HG03378 (cell line): ENCODE data around the gene BSDC1.
"Not testable (repeated sequence)": the region's sequence is repeated elsewhere in the genome, so short reads cannot be mapped to it uniquely, and the experiment has no call there.

Experiments
- ATAC-seq: cut with Tn5 transposase; IDR thresholded peaks from one replicate; pipeline ENCODE4 v1.9.1; 2021; ENCODE audit warnings: mild to moderate bottlenecking, moderate library complexity; ENCODE audit not compliant: unreplicated experiment

The BSDC1 gene, protein sequence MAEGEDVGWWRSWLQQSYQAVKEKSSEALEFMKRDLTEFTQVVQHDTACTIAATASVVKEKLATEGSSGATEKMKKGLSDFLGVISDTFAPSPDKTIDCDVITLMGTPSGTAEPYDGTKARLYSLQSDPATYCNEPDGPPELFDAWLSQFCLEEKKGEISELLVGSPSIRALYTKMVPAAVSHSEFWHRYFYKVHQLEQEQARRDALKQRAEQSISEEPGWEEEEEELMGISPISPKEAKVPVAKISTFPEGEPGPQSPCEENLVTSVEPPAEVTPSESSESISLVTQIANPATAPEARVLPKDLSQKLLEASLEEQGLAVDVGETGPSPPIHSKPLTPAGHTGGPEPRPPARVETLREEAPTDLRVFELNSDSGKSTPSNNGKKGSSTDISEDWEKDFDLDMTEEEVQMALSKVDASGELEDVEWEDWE

DNA sequence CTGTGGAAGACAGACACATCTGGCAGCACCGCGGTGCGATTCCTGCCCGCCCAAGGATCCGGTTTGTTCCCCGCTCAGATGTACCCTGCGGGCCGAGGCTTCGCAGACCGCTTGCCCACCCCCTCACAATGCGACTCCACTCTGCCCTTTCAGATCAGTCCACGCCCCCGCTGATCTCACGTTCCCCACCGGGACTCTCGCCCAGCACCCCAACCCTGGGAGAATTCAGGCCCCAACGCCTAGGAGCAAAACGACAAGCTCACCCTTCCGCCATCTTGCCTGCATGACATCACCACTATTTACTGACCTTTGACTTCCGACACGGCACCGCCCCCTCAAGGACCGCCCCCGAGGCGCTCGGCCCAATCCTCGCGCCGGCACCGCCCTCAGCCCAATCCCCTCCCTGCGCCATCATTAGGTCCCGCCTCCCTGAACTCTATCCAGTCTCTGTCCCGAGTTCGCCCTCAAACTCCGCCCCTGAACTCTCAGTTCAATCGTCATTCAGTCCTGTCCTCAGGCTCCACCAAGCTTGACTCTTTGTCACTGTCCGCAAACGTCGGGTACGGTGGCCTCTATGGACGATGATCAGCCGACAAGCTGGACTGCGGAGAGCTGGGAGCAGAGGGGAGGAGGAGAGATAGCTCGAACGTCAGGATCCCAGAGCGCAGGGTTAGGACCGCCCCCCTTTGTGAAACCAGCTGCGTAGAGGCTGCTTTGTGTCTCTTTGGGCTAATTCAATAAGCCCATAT is at the start of gene BSDC1:
Gene BSDC1 (minus strand): TSS at position 301 of the 749 bp plus-strand sequence. CDS start 27 bp downstream, at position 274.
- peak; percentile 96 for ATAC-seq

DNA sequence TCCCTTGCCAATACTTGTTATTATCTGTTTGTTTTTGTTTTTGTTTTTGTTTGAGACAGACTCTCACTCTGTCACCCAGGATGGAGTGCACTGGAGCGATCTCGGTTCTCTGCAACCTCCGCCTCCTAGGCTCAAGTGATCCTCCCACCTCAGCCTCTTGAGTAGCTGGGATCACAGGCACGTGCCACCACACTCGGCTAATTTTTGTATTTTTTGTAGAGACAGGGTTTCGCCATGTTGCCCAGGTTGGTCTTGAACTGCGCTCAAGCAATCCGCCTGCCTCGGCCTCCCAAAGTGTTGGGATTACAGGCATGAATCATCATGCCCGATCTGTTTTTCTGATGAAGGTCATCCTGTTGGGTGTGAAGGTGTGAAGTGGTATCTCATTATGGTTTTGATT is 47.2 kb upstream of the BSDC1 start:
- ATAC-seq, result not testable (repeated sequence)

- not testable (repeated sequence) for ATAC-seq
These were observed 44.5 kb upstream of the BSDC1 start for GRCh38 chr1:32438777-32439176.

- no peak for ATAC-seq
These were observed 43.9 kb upstream of the BSDC1 start for GRCh38 chr1:32438136-32438535.

GRCh38 chr1:32431736-32432400 is 37.6 kb upstream of the BSDC1 start:
- ATAC-seq, result no peak

GRCh38 chr1:32427264-32427963 is 33.2 kb upstream of the BSDC1 start:
- no peak for ATAC-seq

DNA sequence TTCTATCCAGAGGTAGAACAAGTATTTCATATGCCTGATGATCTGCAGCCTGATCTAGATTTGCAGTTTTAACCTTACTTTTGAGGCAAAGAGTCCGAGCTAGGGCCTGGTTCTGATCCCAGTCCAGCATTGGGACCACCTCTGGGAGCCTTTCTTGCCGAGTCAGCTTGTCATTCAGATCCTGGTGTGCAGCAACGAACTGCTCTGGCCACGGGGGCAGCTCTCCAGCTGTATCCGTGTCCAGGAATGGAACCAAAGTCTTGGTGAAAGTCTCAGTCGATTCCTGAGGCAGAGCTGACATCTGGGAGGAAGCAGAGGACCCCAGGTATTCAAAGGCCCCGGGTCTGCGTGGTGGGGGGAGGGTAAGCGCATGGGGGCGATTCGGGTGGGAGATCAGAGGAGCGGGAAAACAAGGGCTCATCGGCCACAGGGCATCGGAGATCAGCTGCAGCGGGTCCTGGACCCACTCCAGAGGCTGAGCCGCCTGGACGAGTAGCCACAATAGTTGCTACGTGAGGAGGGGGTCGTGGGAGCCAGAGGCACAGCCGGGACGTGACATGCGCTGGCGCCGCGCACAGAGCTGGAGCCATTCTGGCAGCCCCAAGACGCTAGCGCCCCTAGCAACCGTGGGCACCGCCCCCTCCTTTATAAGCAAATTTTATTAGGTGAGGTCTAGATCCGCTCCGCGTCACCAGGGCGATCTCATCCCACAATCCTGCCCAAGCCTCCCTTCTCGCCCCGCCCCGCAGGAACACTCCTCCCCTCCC is 32.4 kb upstream of the BSDC1 start:
- ATAC-seq, result no peak

GRCh38 chr1:32421775-32422174 is 27.5 kb upstream of the BSDC1 start:
- no peak for ATAC-seq

- no peak for ATAC-seq
These were observed 20.1 kb upstream of the BSDC1 start for GRCh38 chr1:32414186-32414886.

DNA sequence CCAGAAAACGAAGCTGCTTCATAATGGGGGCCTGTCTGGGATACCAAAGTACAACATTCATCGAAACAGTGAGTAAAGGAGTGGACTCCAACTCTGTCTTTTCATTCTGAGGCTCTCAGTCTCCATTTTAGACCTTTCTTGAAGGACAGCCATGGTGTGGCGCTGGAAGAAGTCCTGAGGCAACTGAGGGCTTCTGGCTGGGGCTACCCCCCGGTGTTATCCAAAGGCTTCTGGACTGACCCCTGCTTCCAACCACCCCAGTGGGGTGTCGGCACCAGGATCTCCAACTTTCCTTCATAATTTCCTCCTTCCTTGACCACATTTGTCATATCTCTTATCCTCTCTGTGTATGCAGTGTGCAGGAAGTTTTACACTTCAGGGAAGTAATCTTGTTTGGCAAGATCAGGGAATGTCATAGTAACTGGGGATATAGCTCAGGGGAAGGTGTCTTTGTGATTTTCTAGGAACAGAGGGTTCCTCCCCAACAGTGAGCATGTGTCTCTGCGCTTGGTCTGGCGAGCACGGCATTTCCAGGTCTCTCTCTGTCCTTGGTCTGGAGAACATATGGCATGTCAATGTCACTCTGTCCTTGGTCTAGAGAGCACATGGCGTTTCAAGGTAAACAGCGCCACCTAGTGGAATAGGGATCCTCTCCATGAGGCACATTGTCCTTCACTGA is 19.4 kb upstream of the BSDC1 start:
- ATAC-seq, result no peak

DNA sequence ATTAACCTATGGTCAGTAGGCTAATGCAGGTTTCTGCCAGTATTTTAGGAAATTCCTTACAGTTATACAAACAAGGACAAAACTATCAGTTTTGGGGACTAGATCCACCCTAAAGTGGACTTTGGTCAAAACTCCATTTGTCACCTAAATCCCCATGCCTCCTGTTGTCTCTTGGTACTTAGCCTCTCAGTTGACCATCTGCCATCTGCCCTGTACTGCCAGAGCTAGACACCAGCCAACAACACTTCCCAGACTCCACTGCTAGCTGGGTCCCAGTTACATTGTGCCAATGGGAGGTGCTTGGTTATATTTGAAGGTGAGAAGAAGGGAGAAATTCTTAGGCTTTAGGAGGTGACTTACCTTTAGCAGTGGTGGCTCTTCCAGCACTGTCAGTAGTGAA is 17.0 kb upstream of the BSDC1 start:
- ATAC-seq, result no peak

- no peak for ATAC-seq
These were observed 12.4 kb upstream of the BSDC1 start for GRCh38 chr1:32406629-32407111.

GRCh38 chr1:32405672-32406467 is 11.6 kb upstream of the BSDC1 start:
- no peak for ATAC-seq

GRCh38 chr1:32404946-32405345 is 10.7 kb upstream of the BSDC1 start:
- ATAC-seq, result no peak

DNA sequence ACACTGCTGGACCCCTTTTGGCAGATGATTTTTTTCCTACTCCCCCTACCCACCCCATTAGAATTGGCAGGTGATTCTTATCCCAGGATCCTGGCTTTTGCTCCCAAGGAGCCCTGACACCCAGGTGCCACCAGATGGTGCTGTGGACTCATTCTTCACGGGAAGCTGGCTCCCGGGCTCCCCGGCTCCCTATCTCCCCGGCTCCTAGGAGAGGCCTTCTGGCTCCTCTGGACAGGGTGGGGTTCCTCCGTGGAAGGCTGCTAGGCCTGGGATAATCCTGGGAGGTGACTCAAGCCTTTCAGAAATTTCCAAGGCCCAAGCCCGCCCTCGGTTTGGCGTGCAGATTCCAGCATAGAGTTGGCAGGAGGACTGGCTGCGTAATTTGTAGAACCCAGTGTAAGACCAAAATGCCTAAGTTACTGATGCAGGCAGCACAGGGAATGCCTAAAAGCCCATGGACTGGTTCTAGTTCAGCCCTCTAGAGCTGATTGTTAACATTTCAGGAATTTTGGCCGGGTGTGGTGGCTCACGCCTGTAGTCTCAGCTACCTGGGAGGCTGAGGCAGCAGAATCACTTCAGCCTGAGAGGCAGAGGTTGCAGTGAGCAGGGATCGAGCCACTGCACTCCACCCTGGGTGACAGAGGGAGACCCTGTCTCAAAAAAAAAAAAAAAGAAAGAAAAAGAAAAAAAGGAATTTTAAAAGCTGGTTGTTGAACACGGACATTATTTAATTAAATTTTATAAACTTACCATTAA is 6.8 kb upstream of the BSDC1 start:
- ATAC-seq, result no peak

GRCh38 chr1:32399843-32400242 is 5.6 kb upstream of the BSDC1 start:
- no peak for ATAC-seq

DNA sequence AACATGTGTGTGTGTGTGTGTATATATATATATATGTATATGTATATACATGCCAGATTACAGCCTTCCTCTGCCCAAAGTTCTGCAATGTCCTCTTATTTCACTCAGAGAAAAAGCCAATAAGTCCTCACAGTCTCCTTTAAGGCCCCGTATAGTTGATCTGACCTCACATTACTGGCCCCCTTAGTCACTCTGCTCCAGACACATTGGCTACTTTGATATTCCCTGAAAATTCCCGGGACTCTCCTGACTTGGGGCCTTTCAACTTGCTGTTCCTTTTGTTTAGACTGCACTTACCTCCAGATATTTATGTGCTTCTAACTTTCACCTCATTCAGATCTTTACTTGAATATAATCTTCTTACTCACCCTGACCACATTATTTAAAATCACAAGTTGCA is 4.2 kb upstream of the BSDC1 start:
- no peak for ATAC-seq
